Stimulated activated CD8-positive, alpha-beta memory T cell treated with anti-CD3 and anti-CD28 coated beads, Interleukin-12 subunit alpha, Interleukin-12 subunit beta, amount 100 ng/mL, for 1 hour (primary cell): ENCODE results near the gene ZDHHC14.
"Not testable (repeated sequence)": the region's sequence is repeated elsewhere in the genome, so short reads cannot be mapped to it uniquely, and the experiment has no call there.

ENCODE experiments used
- DNase-seq: peaks from one replicate; pipeline ENCODE4 v3.0.0-alpha.2; 2020; ENCODE audit warnings: low read depth

Gene ZDHHC14

GRCh38 chr6:157467339-157467738 lies 86.3 kb downstream of the ZDHHC14 start:
- DNase-seq, result not testable (repeated sequence)

GRCh38 chr6:157468054-157468453 lies 87.1 kb downstream of the ZDHHC14 start:
- DNase-seq, result no peak

GRCh38 chr6:157468574-157468973 lies 87.6 kb downstream of the ZDHHC14 start:
- no peak for DNase-seq

- DNase-seq, result no peak
These were observed 88.4 kb downstream of the ZDHHC14 start for GRCh38 chr6:157469378-157469777.

- DNase-seq, result no peak
These were observed 90.2 kb downstream of the ZDHHC14 start for GRCh38 chr6:157471077-157471686.

GRCh38 chr6:157471895-157472686 lies 91.1 kb downstream of the ZDHHC14 start:
- no peak for DNase-seq

GRCh38 chr6:157476797-157477196 lies 95.8 kb downstream of the ZDHHC14 start:
- DNase-seq, result no peak

- no peak for DNase-seq
These were observed 97.9 kb downstream of the ZDHHC14 start for GRCh38 chr6:157478926-157479325.

GRCh38 chr6:157479464-157480303 lies 98.7 kb downstream of the ZDHHC14 start:
- DNase-seq, result no peak

GRCh38 chr6:157481189-157481864 lies 100.3 kb downstream of the ZDHHC14 start:
- no peak for DNase-seq

- DNase-seq, result no peak
These were observed 100.9 kb downstream of the ZDHHC14 start for GRCh38 chr6:157481865-157482249.

- DNase-seq, result no peak
These were observed 102.8 kb downstream of the ZDHHC14 start for GRCh38 chr6:157483770-157484169.

GRCh38 chr6:157484181-157484580 lies 103.2 kb downstream of the ZDHHC14 start:
- no peak for DNase-seq

- no peak for DNase-seq
These were observed 105.6 kb downstream of the ZDHHC14 start for GRCh38 chr6:157486572-157486971.

- no peak for DNase-seq
These were observed 106.3 kb downstream of the ZDHHC14 start for GRCh38 chr6:157487110-157487773.

GRCh38 chr6:157488058-157488457 lies 107.1 kb downstream of the ZDHHC14 start:
- no peak for DNase-seq

- DNase-seq, result no peak
These were observed 107.7 kb downstream of the ZDHHC14 start for GRCh38 chr6:157488716-157489118.

- DNase-seq, result no peak
These were observed 109.8 kb downstream of the ZDHHC14 start for GRCh38 chr6:157490611-157491269.

- DNase-seq, result no peak
These were observed 110.7 kb downstream of the ZDHHC14 start for GRCh38 chr6:157491571-157492232.

GRCh38 chr6:157492249-157492648 lies 111.3 kb downstream of the ZDHHC14 start:
- no peak for DNase-seq

- no peak for DNase-seq
These were observed 111.8 kb downstream of the ZDHHC14 start for GRCh38 chr6:157492741-157493140.
